NOMO-1 treated with dmso at 0.1 percent for 144 hours (cell line): ENCODE data around the gene ATXN7L1.
"Not testable (repeated sequence)": the region's sequence is repeated elsewhere in the genome, so short reads cannot be mapped to it uniquely, and the experiment has no call there.

ENCODE experiments used
- DNase-seq: peaks from one replicate; lab custom pipeline; 2025; ENCODE audit not compliant: unreplicated experiment; lab: John Stamatoyannopoulos, UW

The ATXN7L1 gene

DNA sequence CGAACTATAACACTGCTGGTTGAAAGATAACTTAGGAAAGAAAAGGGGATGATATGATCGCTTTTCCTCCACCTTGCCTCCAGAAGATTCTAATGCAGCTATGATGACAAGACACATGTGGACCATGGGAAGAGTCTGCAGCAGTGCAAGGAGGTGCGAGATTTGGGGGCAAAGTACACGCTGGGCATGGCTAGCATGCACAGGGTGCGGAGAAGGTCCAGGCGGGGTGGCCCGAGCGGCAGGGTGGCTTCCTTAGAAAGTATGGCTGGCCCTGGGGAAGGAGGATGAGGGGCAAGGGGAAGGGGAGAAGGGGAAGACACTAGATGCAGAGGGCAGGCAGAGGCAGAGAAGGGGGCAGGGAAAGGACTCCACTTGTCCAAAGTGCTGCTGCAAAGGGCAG lies 15.6 kb downstream of the ATXN7L1 start:
- no peak for DNase-seq

DNA sequence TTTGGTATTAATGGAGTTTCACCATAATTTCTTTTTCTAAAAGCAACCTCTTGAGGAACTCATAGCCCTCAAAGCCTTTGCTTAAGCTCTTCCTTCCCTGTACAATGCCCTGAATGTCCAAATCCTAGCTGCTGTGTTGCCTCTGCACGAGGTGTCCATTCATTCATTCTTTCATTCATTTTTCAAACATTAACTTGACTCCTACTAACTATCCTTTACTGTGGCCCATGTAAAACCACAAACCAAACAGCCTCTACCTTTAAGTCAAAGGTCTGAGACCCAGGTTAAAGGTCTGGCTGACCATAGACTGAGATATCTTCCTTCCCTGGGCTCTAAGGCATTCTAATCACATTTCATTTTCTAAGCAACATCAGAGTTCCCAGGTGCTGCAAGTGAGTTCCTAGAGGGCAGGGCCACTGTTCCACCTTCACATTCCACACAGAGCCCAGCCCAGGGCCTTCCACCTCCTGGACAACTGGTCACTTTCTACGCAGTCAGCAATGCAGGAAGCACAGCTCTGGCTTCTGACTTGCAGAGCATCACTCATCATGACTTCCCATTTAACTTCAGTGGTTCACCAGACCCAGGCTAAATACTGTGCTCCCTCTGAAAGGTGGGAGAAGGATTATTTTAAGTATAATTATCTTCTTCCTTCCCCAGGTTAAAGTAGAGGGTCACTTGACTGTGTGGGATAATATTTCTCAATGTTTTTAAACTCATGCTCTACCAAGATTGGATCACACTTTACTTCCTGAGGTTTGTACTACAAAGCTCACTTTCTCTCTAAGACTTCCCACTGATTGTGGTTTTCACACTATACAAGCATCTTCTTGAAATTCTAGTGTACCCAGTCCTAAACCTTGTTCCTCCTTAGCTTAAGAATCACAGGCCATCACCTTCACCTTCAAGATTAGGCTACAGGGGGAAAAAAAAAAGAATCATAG lies 19.1 kb downstream of the ATXN7L1 start:
- no peak for DNase-seq

- DNase-seq = no peak
Measured at GRCh38 chr7:105854498-105854897, 21.9 kb downstream of the ATXN7L1 start.

DNA sequence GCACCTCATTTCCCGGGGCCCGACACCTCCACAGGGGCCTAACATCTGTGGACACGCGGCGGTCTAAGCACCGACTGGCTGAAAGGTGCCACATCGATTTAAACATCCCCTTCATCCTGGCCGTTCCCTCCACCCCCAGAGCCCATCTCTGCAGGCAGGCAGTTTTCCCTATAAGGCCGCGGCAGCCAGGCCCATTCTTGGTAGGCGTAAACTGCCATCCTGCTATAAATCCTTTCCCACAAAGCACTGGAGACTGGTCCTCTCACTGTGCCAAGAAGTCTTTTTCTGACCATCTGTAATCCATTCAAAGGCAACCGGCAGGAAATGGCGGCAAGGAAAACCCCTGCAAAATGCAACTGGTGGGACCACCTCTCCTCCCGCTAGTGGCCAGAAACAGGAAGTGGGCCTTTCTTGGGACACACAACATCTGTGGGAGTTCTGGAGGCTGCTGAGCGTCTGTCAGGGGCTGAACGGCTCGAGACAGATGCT lies 22.4 kb downstream of the ATXN7L1 start:
- DNase-seq = no peak

- no peak for DNase-seq
Measured at GRCh38 chr7:105851064-105851463, 25.3 kb downstream of the ATXN7L1 start.

GRCh38 chr7:105849122-105849855 lies 27.1 kb downstream of the ATXN7L1 start:
- no peak for DNase-seq

DNA sequence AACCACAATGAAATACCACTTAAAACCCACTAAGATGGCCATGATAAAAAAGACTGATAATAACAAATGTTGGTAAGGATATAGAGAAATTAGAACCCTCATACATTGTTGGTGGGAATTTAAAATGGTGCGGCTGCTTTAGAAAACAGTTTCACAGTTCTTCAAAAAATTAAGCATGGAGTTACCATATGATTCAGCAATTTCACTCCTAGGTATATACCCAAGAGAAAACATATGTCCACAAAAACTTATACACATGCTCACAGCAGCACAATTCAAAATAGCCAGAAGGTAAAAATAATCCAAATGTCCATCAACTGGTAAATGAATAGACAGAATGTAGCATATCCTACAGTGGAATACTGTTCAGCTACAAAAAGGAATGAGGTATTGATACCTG lies 30.0 kb downstream of the ATXN7L1 start:
- no peak for DNase-seq

GRCh38 chr7:105844681-105845080 lies 31.7 kb downstream of the ATXN7L1 start:
- not testable (repeated sequence) for DNase-seq

GRCh38 chr7:105841866-105842265 lies 34.5 kb downstream of the ATXN7L1 start:
- DNase-seq = no peak

- no peak for DNase-seq
Measured at GRCh38 chr7:105840981-105841749, 35.2 kb downstream of the ATXN7L1 start.

DNA sequence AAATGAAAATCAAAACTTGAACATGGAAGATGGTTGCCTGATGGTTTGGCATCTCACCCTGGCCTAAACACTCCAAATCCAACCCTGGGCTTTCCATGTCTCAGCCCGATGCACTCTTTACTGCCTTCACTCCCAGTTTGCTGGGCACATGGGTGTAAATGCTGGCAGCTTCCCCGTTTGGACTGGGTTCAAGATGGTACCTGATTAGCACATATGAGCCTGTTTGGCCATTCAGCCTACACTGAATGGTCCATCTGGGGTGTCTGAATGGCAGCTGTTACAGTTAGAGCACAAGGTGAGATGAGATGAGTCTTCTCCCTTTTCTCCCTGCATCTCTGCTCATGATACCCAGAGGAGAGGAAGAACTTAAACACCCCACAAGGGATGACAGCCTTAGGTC lies 37.1 kb downstream of the ATXN7L1 start:
- DNase-seq = no peak

DNA sequence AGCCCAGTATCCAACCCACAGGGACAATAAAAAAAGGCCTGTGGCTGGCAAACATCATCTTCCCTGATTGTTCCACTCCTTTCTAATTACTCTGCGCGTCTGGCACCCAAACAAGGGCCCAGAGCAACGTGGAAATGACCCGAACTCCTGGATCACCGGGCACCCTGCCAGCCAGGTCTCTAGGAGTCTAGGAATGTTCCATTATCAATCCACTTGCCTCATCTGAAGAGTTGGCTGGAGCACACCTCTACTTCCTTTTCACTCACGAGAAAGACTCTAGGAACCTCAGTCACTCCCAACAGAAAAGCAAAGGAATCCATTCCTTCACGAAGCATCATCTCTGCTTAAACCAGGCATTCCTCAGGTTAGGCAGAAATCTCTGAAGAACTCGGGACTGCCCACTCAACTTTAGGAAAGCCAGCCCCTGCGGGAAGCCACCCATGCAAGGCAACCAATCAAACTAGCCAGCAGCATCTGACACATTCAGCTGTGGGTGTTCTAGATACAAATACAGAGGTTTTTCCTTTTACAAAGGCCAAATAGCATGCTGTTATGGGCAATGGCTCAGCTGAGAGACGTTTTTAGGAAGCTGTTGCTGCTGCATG lies 37.7 kb downstream of the ATXN7L1 start:
- DNase-seq = no peak

DNA sequence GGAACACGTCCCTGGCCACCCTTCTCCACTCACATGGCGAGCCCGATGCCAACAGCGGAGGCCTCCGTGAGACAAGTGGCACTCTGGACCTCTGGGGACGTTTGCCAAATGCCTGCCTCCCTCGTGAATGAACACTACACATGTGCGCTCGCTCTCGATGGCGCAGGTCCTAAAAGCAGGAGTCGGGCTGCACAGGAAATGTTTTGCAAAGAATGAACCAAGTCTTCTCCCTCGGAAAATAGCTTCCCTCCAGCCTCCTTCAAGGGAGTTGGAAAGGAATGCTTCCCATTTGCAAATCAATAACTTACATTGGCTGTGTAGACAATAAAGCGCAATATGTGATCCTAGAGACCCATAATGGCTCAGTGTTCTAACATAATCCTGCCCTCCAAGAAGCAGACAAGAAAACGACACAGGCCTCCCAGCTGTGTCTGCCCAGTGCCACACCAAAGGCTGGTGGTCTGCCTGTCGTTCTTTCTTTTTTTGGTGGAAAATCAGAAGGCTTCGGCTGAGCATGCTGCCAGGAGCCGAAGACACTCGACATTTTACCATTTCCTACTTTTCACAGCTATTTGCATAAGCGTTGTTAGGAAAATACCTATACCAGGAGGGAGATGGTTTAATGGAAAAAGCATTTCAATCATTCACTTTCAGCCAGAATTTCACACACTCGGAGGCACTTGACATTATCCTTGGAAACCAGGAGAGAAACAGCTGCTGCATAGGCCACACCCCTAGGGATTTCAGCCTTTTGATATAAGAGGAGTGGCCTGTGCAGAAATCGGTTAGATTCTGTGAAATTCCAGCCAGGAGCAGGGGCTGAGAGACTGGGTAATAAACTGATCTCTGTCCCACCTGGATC lies 38.4 kb downstream of the ATXN7L1 start:
- no peak for DNase-seq

DNA sequence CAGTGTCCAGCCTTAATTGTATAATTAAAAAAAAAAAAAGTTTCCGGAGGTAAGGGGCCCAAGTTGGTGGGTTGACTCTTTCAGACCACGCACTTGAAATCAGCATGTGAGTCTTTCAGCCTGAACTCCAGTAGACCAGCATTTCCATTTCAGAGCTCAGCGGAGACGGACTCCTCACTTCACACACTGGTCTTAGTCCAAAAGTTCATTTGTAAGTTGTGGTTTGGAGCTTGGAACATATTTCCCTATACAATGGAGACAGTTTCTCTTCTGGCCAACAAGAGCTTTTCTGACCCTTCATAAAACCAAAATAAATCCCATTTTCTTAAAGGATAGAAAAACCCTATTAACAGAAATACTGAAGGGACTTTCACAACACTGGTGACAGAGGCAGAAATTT lies 41.0 kb downstream of the ATXN7L1 start:
- DNase-seq = no peak

DNA sequence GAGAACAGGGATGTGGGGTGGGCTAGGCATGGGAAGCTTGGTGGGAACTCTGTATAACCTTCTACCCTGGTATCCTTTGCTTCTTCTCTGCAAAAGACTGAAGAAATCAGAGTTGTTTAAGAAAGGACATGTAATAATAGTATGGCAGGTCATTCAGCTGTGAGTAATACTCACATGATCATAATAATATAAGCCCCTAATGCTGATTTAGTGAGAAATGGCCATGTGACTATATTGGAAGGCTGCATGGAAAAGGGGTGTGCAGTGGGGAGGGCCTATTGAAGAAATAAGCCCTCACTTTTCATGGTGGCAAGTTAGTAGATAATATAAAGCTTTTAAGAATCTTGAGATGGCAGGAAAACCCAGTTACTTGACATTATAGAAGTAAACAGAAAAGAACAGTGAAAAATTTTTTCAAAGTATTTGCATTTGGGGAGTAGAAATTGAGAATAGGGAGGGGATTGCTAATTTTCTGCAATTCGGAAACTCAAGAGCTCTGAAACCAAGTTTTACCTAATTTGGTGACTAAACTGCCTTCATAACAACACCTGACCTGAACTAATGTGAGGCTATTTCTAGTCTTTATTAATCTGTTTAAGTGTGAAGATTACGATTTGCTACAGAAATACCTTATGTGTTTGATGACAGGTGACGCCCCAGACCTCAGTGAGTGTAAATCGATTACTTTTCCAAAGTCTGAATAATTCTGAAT lies 44.4 kb downstream of the ATXN7L1 start:
- no peak for DNase-seq

- no peak for DNase-seq
Measured at GRCh38 chr7:105831302-105831620, 45.1 kb downstream of the ATXN7L1 start.

- DNase-seq = no peak
Measured at GRCh38 chr7:105830405-105831301, 45.7 kb downstream of the ATXN7L1 start.

DNA sequence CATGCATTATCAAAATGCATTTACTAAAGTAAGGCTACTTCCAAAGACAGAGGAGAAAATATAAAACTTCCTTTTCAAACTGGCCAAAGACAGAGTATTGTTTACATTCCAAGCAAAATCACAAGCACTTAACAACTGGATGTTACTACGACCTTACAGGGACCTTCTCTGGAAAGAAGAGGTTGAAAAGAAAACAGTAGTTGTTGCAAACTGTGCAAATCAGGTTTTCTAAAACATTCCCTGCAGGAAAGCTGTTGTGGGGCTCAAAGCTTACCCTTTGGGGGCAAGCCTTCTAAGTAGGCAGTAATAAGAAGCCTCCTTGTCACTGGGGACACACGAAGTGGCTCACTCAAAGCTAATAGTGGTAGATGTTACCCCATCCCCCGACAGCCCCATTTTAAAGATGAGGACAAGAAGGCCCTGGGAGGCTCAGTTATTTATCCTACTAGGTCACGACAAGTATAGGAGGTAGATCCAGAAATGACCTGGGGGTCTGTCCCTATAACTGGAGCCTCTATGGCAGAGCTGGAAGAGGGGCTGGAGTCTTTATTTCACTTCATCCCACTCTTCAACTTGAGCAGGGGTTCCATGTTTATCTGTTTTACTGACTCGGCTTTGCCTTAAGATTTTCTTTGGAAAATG lies 46.6 kb downstream of the ATXN7L1 start:
- no peak for DNase-seq
